Measurements from ENCODE around the gene LIMS4. TPM values are rescaled to one million over a fixed set of nuclear protein-coding genes. Genes with fewer than 3 reads are reported as not detected.
"Not testable (repeated sequence)": the region's sequence is repeated elsewhere in the genome, so short reads cannot be mapped to it uniquely, and the experiment has no call there.

The LIMS4 gene
- total and polyA plus RNA-seq, 2 of the 8 experiments (the other 6 are each of a cell fraction or from before 2014, with no cell fraction given) = 0.44 TPM; not detected in 1

- H3K4me2 ChIP-seq (ENCODE audit: insufficient read depth in 1 of 2, low read depth in 2 of 2, low read length in 2 of 2); H3K79me1 ChIP-seq (ENCODE audit: low read depth, low read length); H4K8ac ChIP-seq (ENCODE audit: extremely low read depth, insufficient read depth, low read length); H4K5ac ChIP-seq (ENCODE audit: insufficient read length, low read depth, low read length); H3K4me3 ChIP-seq (ENCODE audit: extremely low read depth in 1 of 4, insufficient read depth in 2 of 4, low read depth in 3 of 4, low read length in 4 of 4); H2BK15ac ChIP-seq (ENCODE audit: low read length); H2BK5ac ChIP-seq (ENCODE audit: low read depth, low read length); H3K14ac ChIP-seq (ENCODE audit: insufficient read length); H3K18ac ChIP-seq (ENCODE audit: extremely low read depth, low read length); H3K56ac ChIP-seq (replicated peaks; ENCODE audit: insufficient read length, low read depth, low read length); H2BK120ac ChIP-seq (replicated peaks; ENCODE audit: low read depth, low read length); H2AK5ac ChIP-seq (ENCODE audit: low read depth, low read length); H3K23me2 ChIP-seq (ENCODE audit: low read depth, low read length); FAIRE-seq; H3K79me2 ChIP-seq (ENCODE audit: control insufficient read depth in 1 of 2, insufficient read depth in 2 of 2, low read length in 2 of 2); H3K36me3 ChIP-seq (ENCODE audit: control insufficient read depth in 2 of 4, insufficient read depth in 4 of 4, low read length in 3 of 4); H2BK12ac ChIP-seq (ENCODE audit: low read depth, low read length); H4K91ac ChIP-seq (replicated peaks; ENCODE audit: insufficient read length, low read length); H3K27me3 ChIP-seq (replicated peaks in 1 of 4; ENCODE audit: control insufficient read depth in 3 of 4, extremely low read depth in 1 of 4, insufficient read depth in 3 of 4, low read length in 3 of 4); DNase-seq (ENCODE audit: low read depth in 1 of 2, low spot score in 2 of 2); H3K4me1 ChIP-seq (replicated peaks in 1 of 4; ENCODE audit: control insufficient read depth in 3 of 4, insufficient read depth in 4 of 4, low read length in 3 of 4); POLR2A ChIA-PET (ENCODE audit: partially characterized antibody); H3K9ac ChIP-seq (replicated peaks in 1 of 4; ENCODE audit: extremely low read depth in 1 of 4, low read depth in 3 of 4, low read length in 3 of 4); H4K20me1 ChIP-seq (replicated peaks in 1 of 2; ENCODE audit: control insufficient read depth in 1 of 2, insufficient read depth in 2 of 2, low read length in 2 of 2); H3K4ac ChIP-seq (replicated peaks; ENCODE audit: insufficient read length, low read depth, low read length); H2BK20ac ChIP-seq (ENCODE audit: low read length); H3K9me3 ChIP-seq (ENCODE audit: insufficient read depth in 2 of 2, low read depth in 1 of 2, low read length in 1 of 2); H3K27ac ChIP-seq (ENCODE audit: low read depth, low read length); CTCF ChIA-PET (ENCODE audit: partially characterized antibody); H3K23ac ChIP-seq (ENCODE audit: insufficient read length); H2AFZ ChIP-seq (ENCODE audit: low read length): not testable (repeated sequence)
- no CpG with 5 or more reads among the region's 8 CpGs for WGBS, 2 experiments (ENCODE audit: extremely low coverage in 1 of 2, insufficient coverage in 1 of 2, insufficient read length in 1 of 2, insufficient replicate concordance in 2 of 2, low coverage in 1 of 2, low lambda C conversion rate in 2 of 2, missing lambda C conversion rate in 1 of 2)
These were observed 29.2 kb downstream of the LIMS4 start for GRCh38 chr2:110443305-110444005.

- H2BK20ac ChIP-seq (ENCODE audit: low read length); H3K79me1 ChIP-seq (ENCODE audit: low read depth, low read length); H3K23ac ChIP-seq (ENCODE audit: insufficient read length); H3K4me3 ChIP-seq (ENCODE audit: extremely low read depth in 1 of 4, insufficient read depth in 2 of 4, low read depth in 3 of 4, low read length in 4 of 4); H3K4me2 ChIP-seq (ENCODE audit: insufficient read depth in 1 of 2, low read depth in 2 of 2, low read length in 2 of 2); H3K9ac ChIP-seq (replicated peaks in 1 of 4; ENCODE audit: extremely low read depth in 1 of 4, low read depth in 3 of 4, low read length in 3 of 4); H2BK120ac ChIP-seq (replicated peaks; ENCODE audit: low read depth, low read length); H3K36me3 ChIP-seq (ENCODE audit: control insufficient read depth in 2 of 4, insufficient read depth in 4 of 4, low read length in 3 of 4); CTCF ChIA-PET (ENCODE audit: partially characterized antibody); H3K27ac ChIP-seq (ENCODE audit: low read depth, low read length); DNase-seq (ENCODE audit: low read depth in 1 of 2, low spot score in 2 of 2); H3K4ac ChIP-seq (replicated peaks; ENCODE audit: insufficient read length, low read depth, low read length); FAIRE-seq; H3K18ac ChIP-seq (ENCODE audit: extremely low read depth, low read length); H4K8ac ChIP-seq (ENCODE audit: extremely low read depth, insufficient read depth, low read length); H3K9me3 ChIP-seq (ENCODE audit: insufficient read depth in 2 of 2, low read depth in 1 of 2, low read length in 1 of 2); H2BK5ac ChIP-seq (ENCODE audit: low read depth, low read length); H3K23me2 ChIP-seq (ENCODE audit: low read depth, low read length); H2BK15ac ChIP-seq (ENCODE audit: low read length); POLR2A ChIA-PET (ENCODE audit: partially characterized antibody); H3K56ac ChIP-seq (replicated peaks; ENCODE audit: insufficient read length, low read depth, low read length); H3K4me1 ChIP-seq (replicated peaks in 1 of 4; ENCODE audit: control insufficient read depth in 3 of 4, insufficient read depth in 4 of 4, low read length in 3 of 4); H3K79me2 ChIP-seq (ENCODE audit: control insufficient read depth in 1 of 2, insufficient read depth in 2 of 2, low read length in 2 of 2); H2AFZ ChIP-seq (ENCODE audit: low read length); H3K27me3 ChIP-seq (replicated peaks in 1 of 4; ENCODE audit: control insufficient read depth in 3 of 4, extremely low read depth in 1 of 4, insufficient read depth in 3 of 4, low read length in 3 of 4); H4K91ac ChIP-seq (replicated peaks; ENCODE audit: insufficient read length, low read length); H2BK12ac ChIP-seq (ENCODE audit: low read depth, low read length); H4K5ac ChIP-seq (ENCODE audit: insufficient read length, low read depth, low read length); H4K20me1 ChIP-seq (replicated peaks in 1 of 2; ENCODE audit: control insufficient read depth in 1 of 2, insufficient read depth in 2 of 2, low read length in 2 of 2); H2AK5ac ChIP-seq (ENCODE audit: low read depth, low read length); H3K14ac ChIP-seq (ENCODE audit: insufficient read length): not testable (repeated sequence)
- WGBS, 2 experiments (ENCODE audit: extremely low coverage in 1 of 2, insufficient coverage in 1 of 2, insufficient read length in 1 of 2, insufficient replicate concordance in 2 of 2, low coverage in 1 of 2, low lambda C conversion rate in 2 of 2, missing lambda C conversion rate in 1 of 2) = no CpG with 5 or more reads among the region's 1 CpG
These were observed 30.7 kb downstream of the LIMS4 start for GRCh38 chr2:110441905-110442304.

Measured in H1 (cell line).